ENCODE results near the gene AGAP1.
"Not testable (repeated sequence)": the region's sequence is repeated elsewhere in the genome, so short reads cannot be mapped to it uniquely, and the experiment has no call there.

The AGAP1 gene

DNA sequence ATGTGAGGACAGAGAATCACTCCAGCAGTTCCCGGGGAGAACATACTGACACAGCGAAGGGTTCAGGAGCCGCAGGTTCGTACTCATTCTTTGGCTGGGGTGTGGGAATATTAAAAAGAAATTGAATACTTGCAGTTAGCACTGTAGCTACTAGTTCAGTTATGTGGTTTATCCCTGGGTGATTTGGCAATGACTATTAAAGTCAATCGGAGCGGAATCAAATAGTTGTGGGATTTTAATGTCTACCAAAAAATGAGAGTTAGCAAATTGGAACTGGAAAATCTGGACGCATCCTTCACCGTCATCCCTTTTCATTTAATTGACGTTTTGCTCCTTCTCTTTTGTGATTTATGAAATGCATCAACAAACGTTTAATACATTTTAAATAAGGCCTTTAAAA, 623.6 kb downstream of the AGAP1 start:
- peak; percentile 34 for DNase-seq

DNA sequence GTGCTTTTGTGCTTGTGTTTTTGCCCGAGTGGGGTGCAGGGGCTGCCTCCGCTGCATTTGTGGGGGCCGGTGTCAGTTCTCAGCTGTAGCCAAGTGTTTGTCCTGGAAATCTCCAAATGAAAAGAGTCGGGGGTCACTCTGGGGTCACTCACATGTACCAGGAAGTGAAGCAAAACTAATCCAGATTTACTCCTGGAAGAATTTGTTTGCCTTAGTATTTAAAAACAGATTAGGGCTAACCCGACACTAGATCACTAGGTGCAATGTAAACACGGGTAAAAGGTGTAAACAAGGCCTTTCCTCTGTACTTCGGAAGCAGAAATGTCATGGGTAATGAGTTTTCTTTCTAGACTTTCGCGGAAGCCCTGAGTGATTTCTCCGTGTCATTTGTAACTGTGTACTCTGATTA, 624.0 kb downstream of the AGAP1 start:
- DNase-seq: no peak

DNA sequence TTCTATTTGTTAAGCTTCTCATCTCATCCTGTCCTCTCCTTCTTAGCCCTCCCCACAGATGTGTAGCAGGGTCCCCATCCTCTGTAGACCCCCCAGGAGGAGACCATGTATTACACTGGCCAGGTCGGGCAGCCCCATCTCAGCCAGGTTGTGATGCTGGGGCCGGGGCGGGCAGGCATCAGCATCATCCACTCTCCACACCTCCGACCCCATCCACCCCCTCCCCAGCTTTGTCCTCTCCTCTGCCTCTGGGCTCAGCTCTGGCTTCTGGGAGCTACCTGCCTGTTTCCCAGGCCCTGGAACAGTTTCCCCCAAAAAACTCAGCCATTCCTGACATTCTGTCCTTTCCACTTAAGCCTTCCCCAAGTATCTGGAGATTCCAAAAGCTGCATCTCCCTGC, 625.2 kb downstream of the AGAP1 start:
- DNase-seq: no peak

DNA sequence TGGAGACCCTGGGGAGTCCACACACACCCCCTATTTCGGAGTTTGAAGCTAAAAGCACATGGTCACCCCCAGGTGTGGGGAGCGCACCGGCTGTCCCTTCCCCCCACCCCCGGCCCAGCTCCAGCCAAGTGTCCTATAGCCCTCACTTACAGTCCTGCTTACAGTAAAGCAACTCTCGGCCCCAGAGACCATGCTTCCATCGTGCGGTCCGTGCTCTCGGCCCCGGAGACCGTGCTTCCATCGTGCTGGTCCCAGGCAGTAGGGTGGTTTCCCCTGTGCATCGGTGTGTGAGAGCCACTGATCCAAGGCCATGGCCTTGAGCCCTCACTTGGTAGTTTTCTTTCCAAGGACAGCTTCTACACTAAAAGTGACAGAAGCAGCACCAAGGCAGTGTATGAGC, 625.6 kb downstream of the AGAP1 start:
- no peak for DNase-seq

DNA sequence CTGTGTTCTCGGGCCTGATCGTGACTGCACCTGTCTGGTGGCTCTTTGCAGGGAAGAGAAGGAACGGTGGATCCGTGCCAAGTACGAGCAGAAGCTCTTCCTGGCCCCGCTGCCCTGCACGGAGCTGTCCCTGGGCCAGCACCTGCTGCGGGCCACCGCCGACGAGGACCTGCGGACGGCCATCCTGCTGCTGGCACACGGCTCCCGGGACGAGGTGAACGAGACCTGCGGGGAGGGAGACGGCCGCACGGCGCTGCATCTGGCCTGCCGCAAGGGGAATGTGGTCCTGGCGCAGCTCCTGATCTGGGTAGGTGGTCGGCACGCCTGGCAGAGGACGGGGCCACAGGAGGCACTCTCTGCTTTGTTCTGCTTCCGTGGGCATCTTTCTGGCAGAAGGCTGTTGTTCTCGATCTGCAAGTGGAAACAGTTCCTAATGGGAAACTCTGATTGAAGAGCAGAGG, 626.3 kb downstream of the AGAP1 start:
- no peak for DNase-seq

DNA sequence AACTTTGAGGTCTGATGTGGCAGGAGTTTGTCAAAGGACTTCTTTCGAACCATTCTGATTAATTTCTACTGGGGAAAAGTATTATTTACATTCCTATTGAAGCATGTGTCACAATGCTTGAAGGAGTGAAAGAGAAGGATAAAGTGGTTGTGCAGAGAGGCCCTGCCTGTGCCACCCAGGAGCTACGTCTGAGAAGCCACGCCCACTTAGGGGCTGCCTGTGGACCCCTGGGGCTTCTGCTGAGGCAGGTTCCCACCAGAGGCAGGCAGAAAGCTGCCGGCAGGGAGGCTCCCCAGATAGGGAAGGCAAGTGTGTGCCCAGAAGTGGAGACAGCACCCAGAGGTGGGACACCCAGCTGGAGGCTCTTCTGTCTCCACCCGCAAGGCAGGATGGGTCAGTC, 627.0 kb downstream of the AGAP1 start:
- no peak for DNase-seq

DNA sequence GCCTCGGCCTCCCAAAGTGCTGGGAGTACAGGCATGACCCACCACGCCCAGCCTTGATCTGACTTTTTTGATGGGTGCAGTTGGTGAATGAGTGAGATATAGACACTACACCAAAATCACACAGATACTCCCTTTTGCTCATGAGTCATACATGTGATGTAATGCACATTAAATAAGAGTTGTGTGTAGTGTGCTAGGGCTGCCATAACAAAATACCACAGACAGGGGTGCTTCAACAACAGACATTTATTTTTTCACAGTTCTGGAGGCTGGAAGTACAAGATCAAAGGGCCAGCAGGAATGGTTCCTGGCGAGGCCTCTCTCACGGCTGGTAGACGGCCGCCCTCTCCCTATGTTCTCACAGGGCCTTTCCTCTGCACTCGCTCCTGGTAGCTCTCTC, 627.7 kb downstream of the AGAP1 start:
- DNase-seq: peak; percentile 14

DNA sequence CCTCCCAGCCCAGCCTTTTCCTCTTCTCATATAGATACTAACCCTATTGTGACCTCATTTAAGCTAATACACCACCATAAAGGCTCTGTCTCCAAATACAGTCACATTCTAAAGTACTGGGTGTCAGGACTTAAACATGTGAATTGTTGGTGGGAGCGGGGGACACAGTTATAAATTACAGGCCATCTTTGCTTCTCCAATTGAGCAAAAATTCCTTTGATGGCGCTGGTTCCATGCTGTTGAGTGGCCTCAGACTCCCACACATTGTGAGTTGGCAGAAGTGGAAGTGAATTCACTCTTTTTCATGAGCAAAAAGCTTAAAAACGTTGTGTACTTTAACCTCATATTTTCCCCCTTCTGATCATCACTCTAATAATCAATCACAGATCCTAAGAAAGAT, 628.4 kb downstream of the AGAP1 start:
- no peak for DNase-seq

DNA sequence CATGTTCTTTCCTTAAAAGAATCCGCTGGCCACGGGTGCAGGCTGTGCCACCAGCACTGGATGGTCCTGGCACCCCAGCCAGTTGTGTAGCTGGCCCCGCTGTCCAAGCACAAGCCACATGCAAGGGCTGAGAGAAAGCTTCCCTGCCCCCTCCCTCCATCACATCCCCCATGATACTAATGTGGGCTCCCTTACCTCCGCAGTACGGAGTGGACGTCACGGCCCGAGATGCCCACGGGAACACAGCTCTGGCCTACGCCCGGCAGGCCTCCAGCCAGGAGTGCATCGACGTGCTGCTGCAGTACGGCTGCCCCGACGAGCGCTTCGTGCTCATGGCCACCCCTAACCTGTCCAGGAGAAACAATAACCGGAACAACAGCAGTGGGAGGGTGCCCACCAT, 629.9 kb downstream of the AGAP1 start:
- no peak for DNase-seq

DNA sequence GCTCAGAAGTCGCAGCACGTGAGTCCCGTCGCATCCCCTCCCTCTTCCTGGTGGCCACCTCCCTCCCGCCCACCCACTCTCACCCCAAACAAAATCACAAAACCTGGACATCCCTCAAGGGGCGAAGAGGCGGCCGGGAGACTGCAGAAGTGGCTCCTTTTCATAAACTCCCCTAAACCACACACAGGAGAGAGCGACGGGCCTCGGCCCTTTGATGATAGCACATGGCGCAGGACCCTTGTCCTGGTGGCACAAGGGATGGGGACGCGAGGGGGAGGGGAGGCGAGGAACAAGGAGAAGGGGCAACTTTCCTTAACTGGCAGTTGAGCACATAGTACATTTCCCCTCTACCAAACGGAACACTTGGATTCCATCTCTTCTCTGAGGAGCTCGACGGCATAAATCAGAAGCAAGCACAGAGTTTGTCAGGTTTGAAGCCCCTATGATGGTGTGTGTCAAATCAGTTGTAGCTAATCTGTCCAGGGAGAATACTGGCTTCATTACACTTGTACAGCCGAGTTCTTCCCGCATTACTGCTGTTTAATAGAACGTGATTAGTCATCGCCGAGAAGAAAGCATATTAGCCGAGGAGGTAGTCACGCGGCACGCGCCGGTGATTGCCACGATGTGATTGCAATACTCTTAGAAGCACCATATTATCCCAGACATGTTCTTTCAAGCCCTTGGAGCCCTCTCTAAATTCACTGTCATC, 630.5 kb downstream of the AGAP1 start:
- no peak for DNase-seq

DNA sequence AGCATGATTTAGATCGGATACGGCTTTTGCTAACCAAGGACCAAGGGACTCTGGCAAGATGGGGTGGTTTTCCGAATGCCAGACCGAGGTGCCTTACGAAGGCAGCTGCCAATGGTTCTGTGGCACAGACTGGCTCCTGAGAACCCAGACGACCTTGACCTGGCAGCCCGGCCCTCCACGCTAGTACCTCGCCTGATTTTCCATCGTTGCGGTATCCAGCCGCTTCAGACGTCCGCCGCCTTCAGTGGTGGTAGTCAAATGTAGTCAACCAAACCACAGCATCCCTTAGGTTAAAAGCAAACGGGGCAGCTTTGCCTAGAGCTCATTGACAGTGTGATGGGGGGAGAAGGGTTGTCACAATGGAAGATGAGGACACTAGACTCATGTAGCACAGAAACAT, 631.7 kb downstream of the AGAP1 start:
- no peak for DNase-seq

DNA sequence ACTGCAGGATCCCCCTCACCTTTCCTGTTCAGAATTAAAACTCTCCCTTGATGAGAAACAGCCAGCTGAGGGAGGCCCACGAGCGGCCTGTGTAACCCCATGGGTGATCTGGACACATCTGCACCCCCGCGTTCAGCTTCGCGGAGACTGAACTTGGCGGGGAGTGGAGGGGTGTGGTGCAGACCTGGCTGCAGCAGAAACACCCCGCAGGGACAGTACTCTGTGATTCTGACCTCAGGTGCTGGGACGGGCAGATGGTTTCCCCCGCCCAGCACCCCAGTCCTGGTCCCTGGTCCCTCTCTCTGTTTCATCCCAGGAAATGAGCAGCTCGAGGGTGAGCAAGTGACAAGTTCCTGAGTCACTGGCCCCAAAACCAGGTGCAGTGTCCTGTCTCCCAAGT, 633.2 kb downstream of the AGAP1 start:
- no peak for DNase-seq

DNA sequence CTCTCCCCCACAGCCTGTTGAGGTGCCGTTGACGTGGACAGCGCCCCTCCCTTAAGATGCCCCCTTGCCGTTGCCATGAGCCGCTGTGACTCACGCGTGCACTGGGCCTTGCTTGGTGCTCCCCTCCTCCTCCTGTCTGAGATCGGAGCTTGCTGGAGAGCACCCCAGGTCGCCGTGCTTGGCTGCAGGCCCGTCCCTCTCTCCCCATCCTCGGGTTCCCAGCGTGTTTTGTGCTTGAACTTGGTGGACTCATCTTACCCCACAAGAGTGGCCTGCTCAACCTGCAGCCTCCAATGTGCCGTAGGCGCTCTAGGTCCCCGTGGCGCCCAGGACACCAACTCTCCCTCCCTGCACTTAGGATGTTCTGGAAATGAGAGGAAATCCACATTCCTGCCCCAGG, 634.5 kb downstream of the AGAP1 start:
- no peak for DNase-seq

DNA sequence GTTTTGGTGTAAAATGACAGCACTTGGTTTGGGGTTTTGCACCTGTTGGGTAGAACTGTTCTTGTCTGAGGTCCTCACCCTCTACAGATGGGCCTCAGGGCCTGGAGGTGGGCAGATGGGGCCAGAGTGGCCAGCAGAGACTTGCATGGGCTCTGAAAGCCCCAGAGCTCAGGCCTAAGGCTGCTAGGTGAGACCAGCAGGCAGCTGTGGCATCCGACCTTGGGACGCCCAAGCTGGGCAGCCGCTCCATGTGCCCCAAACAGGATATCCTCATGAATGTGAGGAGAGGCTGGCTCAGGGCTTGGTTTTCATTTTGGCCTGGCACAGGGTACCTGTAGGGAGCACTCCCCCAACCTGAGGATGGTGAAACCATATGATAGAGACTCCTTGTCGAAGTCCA, 636.1 kb downstream of the AGAP1 start:
- no peak for DNase-seq

DNA sequence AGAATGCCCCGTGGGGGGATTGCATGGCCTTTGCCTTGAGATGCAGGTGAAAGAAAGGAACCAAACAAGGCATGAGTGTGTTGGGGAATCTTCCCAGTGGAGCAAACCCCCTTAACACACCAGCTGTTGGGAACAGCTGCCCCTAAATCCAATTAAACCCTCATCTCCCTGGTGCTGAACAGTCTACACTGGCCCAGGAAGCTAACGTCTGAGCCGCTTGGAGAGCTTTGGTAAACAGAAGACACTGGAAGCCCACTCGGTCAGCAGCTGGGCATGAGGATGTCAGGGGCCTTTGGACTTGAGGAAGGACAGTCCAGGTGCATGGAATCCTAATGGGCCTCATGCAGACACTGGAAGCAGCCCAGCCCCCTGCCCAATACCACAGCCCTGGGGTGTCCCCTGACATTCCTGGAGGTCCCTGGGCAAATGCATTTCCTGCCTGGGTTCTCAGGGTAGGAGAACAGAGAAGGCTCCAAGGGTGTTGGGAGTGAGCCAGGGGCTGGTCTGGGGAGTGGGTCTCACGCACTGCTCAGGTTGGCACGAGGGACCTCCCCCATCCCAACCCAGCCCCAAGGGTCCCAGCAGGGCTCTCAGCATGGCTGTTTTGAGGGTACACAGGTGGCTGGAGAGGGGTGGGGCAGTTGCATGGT, 636.6 kb downstream of the AGAP1 start:
- no peak for DNase-seq

DNA sequence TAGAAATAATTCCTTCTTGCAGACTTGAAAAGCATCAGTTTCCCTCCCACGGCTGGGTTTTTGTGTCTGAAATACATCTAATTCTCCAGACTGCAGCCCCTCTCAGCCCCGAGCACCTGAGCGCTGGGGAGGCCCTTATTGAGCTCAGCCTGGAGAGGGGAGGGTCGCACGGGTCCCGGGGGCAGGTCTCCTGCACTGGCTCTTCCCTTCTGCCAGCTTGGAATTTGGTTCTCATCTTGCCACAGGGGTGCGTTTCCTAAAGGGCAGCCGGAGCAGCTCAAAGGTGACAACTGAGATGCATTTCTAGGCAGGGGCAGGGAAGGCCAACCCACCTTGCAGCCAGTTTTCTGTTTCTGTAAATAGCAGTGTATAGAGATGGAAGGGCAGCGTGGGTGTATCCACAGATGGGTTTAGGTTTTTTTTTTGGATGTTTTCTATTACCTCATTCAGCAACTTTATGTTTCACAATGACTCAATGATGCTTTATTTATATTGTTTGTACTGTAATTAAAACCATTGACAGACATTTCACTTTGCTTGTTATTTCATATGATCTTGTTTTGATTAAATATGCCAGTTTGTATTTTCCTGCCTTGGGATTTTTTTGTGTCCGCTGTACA, 637.3 kb downstream of the AGAP1 start:
- DNase-seq: no peak

DNA sequence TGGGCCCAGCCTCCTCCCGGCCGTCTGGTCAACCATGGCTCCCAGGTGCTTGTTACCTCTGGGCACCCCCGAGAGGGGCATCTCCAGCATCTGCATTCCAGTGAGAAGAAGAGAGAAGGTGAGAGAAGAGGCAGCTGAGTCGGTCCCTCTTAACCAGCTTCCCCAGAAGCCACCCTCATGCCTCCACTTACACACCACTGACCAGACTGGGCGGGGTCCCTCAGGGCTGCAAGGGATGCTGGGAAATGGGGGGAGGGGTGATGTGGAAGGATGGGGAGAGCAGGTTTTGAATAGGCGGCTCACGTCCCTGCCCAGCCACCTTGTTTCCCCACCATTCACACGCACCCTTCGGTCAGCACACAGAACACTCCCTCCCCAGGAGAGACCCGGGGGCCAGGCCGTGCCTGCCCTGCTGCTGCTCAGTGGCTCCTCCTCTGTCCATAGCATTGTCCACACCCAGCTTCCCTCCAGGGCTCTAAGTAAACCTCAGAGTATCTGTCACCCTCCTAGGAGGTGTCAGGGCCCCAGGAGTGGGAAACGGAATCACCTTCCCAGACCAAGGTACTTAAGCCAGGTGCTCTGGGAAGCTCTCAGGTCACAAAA, 639.7 kb downstream of the AGAP1 start:
- no peak for DNase-seq

DNA sequence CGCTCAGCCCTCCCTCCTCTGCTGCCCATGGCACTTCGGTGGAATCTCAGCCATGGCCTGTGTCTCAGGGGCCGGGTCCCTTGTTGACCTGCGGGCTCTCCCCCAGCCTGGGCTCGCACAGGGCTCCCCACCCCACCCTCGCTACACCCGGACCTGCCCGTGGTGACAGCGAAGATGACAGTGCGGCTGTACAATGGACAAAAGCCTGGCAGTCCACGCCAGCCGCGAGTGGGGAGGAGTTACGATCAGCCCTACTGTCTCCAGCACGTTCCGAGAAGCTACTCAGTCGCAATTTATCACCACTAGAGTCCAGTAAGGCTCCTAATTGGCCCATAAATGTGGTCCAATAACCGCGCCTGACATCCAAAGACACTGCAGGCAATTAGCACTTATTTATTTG, 642.7 kb downstream of the AGAP1 start:
- DNase-seq: no peak

DNA sequence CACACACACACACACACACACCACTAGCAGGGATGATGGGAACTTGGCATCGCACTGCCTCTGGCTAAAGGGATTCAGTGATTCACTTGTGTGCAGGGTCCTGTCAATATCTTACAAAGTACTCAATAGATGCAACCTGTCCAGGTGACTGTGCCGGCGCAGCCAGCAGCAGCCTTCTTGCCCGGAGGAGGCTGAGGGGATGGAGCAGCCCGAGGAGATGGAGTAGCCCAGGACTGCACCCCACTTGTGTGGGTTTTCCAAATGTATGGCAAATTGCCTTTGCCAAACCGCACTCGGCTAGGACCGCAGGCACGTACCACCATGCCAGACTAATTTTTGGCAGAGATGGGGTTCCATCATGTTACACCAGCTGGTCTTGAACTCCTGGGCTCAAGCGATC, 643.2 kb downstream of the AGAP1 start:
- DNase-seq: no peak

DNA sequence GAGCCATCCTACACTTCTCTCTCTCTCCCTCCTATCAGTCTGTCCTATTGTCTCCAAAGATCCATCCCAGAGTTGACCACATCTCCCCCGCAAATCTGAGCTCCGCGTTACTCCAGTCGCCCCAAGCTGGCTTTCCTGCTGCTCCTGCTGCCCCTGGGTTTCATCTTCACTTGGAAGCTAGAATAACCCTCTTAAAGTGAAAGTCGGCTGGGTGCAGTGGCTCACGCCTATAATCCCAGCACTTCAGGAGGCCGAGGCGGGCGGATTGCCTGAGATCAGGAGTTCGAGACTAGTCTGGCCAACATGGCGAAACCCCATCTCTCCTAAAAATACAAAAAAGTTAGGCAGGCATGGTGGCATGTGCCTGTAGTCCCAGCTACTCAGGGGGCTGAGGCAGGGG, 647.8 kb downstream of the AGAP1 start:
- not testable (repeated sequence) for DNase-seq

DNA sequence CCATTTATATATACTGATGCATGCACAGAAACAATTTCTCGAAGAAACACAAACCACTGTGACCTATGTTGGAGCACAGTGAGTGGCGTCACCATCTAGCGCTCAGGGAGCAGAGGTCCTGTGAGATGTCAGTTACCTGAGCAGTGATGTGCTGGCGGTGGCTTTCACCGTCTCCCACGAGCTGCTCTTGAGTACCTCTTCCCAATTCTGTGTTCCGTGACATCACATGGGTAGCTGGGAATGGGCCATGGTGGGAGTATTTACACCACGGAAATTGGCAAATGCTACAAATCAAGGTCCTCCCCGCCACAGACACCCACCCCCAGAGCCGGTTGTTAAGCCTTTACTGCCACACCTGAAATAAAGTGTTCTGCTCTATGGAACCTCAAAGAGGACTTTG, 650.0 kb downstream of the AGAP1 start:
- no peak for DNase-seq

DNA sequence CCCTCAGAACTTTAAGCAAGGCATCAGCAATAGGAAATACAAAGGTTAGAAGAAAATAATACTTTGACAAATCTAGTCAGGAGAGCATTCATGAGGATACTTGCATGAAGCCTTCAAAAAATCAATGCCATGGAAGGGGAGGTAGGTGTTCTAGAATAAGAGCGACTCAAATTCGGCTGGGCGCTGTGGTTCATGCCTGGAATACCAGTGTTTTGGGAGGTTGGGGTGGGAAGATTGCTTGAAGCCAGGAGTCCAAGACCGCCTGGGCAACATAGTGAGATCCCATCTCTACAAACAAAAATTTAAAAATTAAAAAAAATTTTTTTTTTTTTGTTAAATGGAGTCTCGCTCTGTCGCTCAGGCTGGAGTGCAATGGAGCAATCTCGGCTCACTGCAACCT, 652.6 kb downstream of the AGAP1 start:
- no peak for DNase-seq

DNA sequence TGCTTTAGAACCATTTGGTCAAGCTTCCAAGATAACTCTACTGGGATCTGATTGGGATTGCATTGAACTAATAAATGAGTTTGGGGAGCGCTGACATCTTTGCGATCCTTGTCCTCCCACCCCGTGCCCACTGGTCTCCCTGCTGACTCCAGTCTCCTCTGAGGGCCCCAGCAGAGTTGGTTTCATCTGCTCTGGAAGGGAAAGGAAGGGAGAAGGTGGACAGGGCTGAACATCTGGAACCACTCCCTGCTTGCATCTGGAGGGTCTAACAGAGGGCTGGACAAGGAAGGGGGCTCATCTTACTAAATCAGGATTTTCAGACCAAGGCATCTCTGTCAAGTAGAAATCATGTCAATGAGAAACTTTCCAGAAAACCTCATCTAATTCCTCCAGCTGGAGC, 661.6 kb downstream of the AGAP1 start:
- DNase-seq: no peak
